ENCODE results near the gene CEP41.

The CEP41 gene

DNA sequence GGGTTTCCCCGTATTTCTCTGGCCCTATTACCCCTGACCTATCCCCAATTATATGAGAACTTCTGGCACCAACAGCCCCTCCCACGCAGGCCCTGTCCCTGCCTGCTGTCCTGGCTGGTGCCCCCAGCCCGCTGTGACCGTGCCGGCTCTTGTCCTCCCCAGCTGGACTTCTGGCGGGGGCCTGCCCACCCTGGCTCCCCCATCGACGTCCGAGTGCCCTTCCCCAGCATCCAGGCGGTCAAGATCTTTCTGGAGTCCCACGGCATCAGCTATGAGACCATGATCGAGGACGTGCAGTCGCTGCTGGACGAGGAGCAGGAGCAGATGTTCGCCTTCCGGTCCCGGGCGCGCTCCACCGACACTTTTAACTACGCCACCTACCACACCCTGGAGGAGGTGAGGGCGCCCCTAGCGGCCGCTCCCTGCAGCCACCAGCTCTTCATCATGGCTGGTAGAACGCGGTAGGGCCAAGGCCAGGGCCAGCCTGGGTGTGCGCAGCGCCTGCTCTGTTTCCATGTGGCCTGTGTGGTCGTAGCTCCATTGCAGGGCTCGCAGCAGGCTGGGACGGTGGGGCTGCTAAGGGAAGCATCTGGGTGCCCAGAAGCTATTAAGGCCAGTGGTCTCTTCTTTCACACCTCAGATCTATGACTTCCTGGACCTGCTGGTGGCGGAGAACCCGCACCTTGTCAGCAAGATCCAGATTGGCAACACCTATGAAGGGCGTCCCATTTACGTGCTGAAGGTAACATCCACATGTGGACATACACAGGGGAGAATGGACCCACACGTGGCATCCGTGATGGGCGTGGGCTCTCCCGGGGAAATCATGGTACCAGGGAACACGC lies 59.1 kb downstream of the CEP41 start:
- TF ChIP-seq GATA2 (IDR thresholded peaks at IDR 0.05; ENCODE audit: low read depth, low read length) (no peak), GATA3 (IDR thresholded peaks at IDR 0.05; ENCODE audit: low read depth, low read length) (no peak)

- TF ChIP-seq GATA2 (IDR thresholded peaks at IDR 0.05; ENCODE audit: low read depth, low read length) (no peak), GATA3 (IDR thresholded peaks at IDR 0.05; ENCODE audit: low read depth, low read length) (no peak)
Measured at GRCh38 chr7:130380861-130381455, 59.9 kb downstream of the CEP41 start.

GRCh38 chr7:130379921-130380860 lies 60.6 kb downstream of the CEP41 start, which contains the start of gene CPA1:
Gene CPA1 (plus strand): TSS chr7:130380494. CDS start chr7:130380521, 27 bp downstream.
- peak; percentile 76 for TF ChIP-seq GATA2 (IDR thresholded peaks at IDR 0.05; ENCODE audit: low read depth, low read length)
- TF ChIP-seq GATA3 (IDR thresholded peaks at IDR 0.05; ENCODE audit: low read depth, low read length) = no peak

DNA sequence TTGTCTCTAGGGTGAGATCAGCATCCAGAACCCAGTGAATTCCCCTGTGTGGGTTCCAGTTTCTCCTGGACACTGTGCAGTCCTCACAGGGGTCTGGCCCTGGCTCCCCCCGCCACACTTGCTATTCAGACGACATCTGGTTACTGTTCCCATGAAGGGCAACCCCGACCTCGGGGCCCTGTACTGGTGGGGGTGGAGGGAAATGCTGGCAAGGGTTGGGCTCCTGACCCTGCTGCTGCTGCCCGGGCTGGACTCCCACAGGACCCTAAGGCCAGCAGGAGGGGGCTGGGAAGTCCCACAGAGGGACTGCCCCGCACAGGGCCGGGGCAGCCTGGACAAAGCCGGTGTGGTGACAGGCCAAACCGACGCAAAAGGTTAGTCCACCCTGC lies 61.3 kb downstream of the CEP41 start:
- no peak for TF ChIP-seq GATA2 (IDR thresholded peaks at IDR 0.05; ENCODE audit: low read depth, low read length)
- no peak for TF ChIP-seq GATA3 (IDR thresholded peaks at IDR 0.05; ENCODE audit: low read depth, low read length)

DNA sequence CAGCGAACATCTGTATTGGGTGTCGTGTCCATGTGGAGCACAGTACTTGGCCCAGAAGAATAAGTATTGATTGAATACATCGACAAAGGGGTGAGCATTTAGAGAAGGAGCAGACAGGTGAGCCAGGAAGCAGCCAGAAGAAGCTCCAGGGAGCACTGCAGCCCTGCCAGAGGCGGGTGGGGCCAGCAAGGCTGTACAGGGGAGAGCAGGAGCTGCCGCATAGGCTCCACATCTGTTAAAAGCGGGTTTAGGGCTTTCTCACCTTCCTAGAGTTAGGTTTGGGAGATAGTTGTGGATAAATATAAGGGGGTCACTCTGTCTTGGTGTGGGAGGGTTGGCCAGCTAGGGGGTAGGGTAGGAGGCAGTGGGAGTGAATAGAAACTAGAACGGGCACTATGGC lies 61.8 kb downstream of the CEP41 start:
- TF ChIP-seq GATA2 (IDR thresholded peaks at IDR 0.05; ENCODE audit: low read depth, low read length) = no peak
- no peak for TF ChIP-seq GATA3 (IDR thresholded peaks at IDR 0.05; ENCODE audit: low read depth, low read length)

DNA sequence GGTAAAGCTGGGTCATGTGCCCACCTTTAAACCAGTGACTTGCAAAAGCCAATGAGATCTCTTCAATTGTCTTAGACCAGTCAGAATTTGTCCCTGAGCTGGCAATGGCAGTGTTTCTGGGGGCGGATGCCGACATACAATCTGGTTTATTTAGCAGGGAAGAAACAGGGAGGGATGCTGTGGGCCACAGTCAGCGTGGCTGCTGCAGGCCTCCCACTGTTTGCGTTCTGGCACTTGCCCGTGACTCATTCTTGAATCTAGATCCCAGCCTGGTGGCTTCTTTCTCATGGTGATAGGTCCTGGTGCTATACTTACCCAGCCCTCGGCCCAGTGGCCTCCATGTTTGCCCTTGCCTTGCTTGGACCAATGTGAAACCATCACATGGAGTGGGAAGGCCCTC lies 63.6 kb downstream of the CEP41 start:
- no peak for TF ChIP-seq GATA2 (IDR thresholded peaks at IDR 0.05; ENCODE audit: low read depth, low read length)
- no peak for TF ChIP-seq GATA3 (IDR thresholded peaks at IDR 0.05; ENCODE audit: low read depth, low read length)

DNA sequence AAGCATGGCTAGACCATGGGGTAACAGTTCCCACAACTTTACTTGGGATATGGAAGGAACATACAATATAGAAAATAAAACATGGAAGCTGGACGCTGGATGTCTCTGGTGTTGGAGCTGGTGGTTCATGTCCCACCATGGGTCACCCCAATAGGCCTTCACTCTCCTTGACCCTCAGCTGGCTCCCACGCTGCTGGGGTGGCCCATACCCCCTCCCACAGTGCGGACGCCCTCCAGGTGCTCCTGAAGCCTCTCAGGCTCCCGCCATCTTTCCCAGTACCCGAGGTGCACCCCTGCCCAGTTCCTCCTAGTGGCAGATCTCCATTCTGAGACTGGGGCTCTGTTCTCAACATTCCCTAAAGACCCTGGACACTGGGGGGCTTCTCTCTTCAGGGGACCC lies 66.3 kb downstream of the CEP41 start:
- TF ChIP-seq GATA2 (IDR thresholded peaks at IDR 0.05; ENCODE audit: low read depth, low read length) (no peak), GATA3 (IDR thresholded peaks at IDR 0.05; ENCODE audit: low read depth, low read length) (no peak)

DNA sequence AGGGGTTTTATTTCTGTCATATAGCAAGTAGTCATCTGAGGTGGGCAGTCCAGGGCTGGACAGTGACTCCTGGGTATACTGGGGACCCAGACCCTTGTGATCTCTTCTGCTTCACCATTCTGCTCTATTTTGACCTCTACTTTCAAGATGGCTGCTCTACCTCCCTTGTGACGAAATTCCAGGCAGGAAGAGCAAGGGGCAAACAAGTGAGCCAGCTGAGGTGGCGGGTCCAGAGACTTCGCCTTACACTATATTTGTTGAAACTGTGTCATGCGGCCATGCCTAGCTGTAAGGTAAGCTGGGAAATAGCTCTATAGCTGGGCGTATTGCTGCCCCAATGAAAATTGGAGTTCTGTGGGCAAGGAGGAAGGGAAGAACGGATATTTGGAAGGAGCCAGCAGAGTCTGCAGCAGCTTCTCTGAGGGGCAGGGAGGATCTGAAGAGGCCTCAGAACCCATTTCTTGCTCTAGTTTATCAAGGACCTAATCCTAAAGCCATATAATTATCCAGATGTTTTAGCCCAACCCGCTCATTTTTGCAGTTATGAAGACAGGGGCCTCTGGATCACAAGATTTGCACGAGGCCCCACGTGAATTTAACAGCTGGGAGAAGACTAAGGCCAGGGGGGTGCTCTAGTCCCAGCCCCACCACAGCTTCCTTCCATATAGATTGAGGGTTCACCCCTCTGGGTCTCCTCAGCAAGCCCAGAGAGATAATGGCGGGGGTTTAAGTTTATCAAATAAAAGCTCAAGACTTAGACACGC lies 68.2 kb downstream of the CEP41 start:
- TF ChIP-seq GATA3 (IDR thresholded peaks at IDR 0.05; ENCODE audit: low read depth, low read length) (no peak), GATA2 (IDR thresholded peaks at IDR 0.05; ENCODE audit: low read depth, low read length) (no peak)

GRCh38 chr7:130371046-130371445 lies 69.8 kb downstream of the CEP41 start:
- no peak for TF ChIP-seq GATA2 (IDR thresholded peaks at IDR 0.05; ENCODE audit: low read depth, low read length)
- TF ChIP-seq GATA3 (IDR thresholded peaks at IDR 0.05; ENCODE audit: low read depth, low read length) = no peak

- TF ChIP-seq GATA2 (IDR thresholded peaks at IDR 0.05; ENCODE audit: low read depth, low read length) (no peak), GATA3 (IDR thresholded peaks at IDR 0.05; ENCODE audit: low read depth, low read length) (no peak)
Measured at GRCh38 chr7:130369831-130370550, 70.8 kb downstream of the CEP41 start.

GRCh38 chr7:130369110-130369711 lies 71.6 kb downstream of the CEP41 start:
- no peak for TF ChIP-seq GATA2 (IDR thresholded peaks at IDR 0.05; ENCODE audit: low read depth, low read length)
- no peak for TF ChIP-seq GATA3 (IDR thresholded peaks at IDR 0.05; ENCODE audit: low read depth, low read length)
